ENCODE measurements around the gene RSBN1.
"Not testable (repeated sequence)": the region's sequence is repeated elsewhere in the genome, so short reads cannot be mapped to it uniquely, and the experiment has no call there.

The RSBN1 gene

GRCh38 chr1:113721010-113721409, 91.3 kb downstream of the RSBN1 start:
- TF ChIP-seq EZH2 (IDR thresholded peaks at IDR 0.05; ENCODE audit: borderline replicate concordance, low read length): no peak
- no peak for TF ChIP-seq CTCF (IDR thresholded peaks at IDR 0.05; ENCODE audit: low read length)
- Histone ChIP-seq H3K9me3 (ENCODE audit: low read length) (peaks cover 11% of the 10 kb centered on the region; the same call in 1 of the 2 replicates), H3K27me3 (ENCODE audit: insufficient read depth, low read length) (no peaks in the 10 kb centered on the region), H4K20me1 (ENCODE audit: insufficient read depth, low read length) (no peaks in the 10 kb centered on the region), H3K4me2 (ENCODE audit: low read length) (no peak overlapping the region), H2AFZ (ENCODE audit: low read length) (no peak overlapping the region), H3K9me2 (ENCODE audit: low read depth, low read length) (no peaks in the 10 kb centered on the region), H3K9ac (ENCODE audit: low read length) (no peak overlapping the region), H3K36me3 (ENCODE audit: insufficient read depth, low read length) (peaks cover 75% of the 10 kb centered on the region), H3F3A (ENCODE audit: insufficient read depth, low read length) (no peaks in the 10 kb centered on the region), H3K79me2 (ENCODE audit: insufficient read depth, low read length) (no peaks in the 10 kb centered on the region), H3K4me1 (ENCODE audit: insufficient read depth, low read length, severe bottlenecking) (no peaks in the 10 kb centered on the region), H3K27ac (ENCODE audit: low read depth, low read length, poor library complexity, severe bottlenecking) (no peak overlapping the region), H3K4me3 (ENCODE audit: low read depth, low read length, poor library complexity, severe bottlenecking) (no peak overlapping the region)

- H2AFZ ChIP-seq (ENCODE audit: low read length); H3K4me3 ChIP-seq (ENCODE audit: low read depth, low read length, poor library complexity, severe bottlenecking); H3K9me2 ChIP-seq (ENCODE audit: low read depth, low read length); H3K4me2 ChIP-seq (ENCODE audit: low read length); H3K79me2 ChIP-seq (ENCODE audit: insufficient read depth, low read length); H3K27me3 ChIP-seq (ENCODE audit: insufficient read depth, low read length); H3K4me1 ChIP-seq (ENCODE audit: insufficient read depth, low read length, severe bottlenecking); H3K27ac ChIP-seq (ENCODE audit: low read depth, low read length, poor library complexity, severe bottlenecking); H3F3A ChIP-seq (ENCODE audit: insufficient read depth, low read length); H4K20me1 ChIP-seq (ENCODE audit: insufficient read depth, low read length); H3K9ac ChIP-seq (ENCODE audit: low read length): not testable (repeated sequence)
- peaks cover 71% of the 10 kb centered on the region for H3K36me3 ChIP-seq (ENCODE audit: insufficient read depth, low read length)
- H3K9me3 ChIP-seq (ENCODE audit: low read length): peaks cover 11% of the 10 kb centered on the region; the same call in 1 of the 2 replicates
Observed at GRCh38 chr1:113718621-113719020, 93.7 kb downstream of the RSBN1 start.

GRCh38 chr1:113717506-113717905, 94.8 kb downstream of the RSBN1 start:
- not testable (repeated sequence) for H3K79me2 ChIP-seq (ENCODE audit: insufficient read depth, low read length); H3K27me3 ChIP-seq (ENCODE audit: insufficient read depth, low read length); H3K4me3 ChIP-seq (ENCODE audit: low read depth, low read length, poor library complexity, severe bottlenecking); H3K9me2 ChIP-seq (ENCODE audit: low read depth, low read length); H3K4me2 ChIP-seq (ENCODE audit: low read length); H3F3A ChIP-seq (ENCODE audit: insufficient read depth, low read length); H3K27ac ChIP-seq (ENCODE audit: low read depth, low read length, poor library complexity, severe bottlenecking); H2AFZ ChIP-seq (ENCODE audit: low read length); H3K9ac ChIP-seq (ENCODE audit: low read length); H4K20me1 ChIP-seq (ENCODE audit: insufficient read depth, low read length); H3K4me1 ChIP-seq (ENCODE audit: insufficient read depth, low read length, severe bottlenecking)
- Histone ChIP-seq H3K36me3 (ENCODE audit: insufficient read depth, low read length) (peaks cover 71% of the 10 kb centered on the region), H3K9me3 (ENCODE audit: low read length) (peaks cover 11% of the 10 kb centered on the region; the same call in 1 of the 2 replicates)

- TF ChIP-seq EZH2 (IDR thresholded peaks at IDR 0.05; ENCODE audit: borderline replicate concordance, low read length): no peak
- no peak for TF ChIP-seq CTCF (IDR thresholded peaks at IDR 0.05; ENCODE audit: low read length)
- H3K4me3 ChIP-seq (ENCODE audit: low read depth, low read length, poor library complexity, severe bottlenecking): no peak overlapping the region
- H3F3A ChIP-seq (ENCODE audit: insufficient read depth, low read length): no peaks in the 10 kb centered on the region
- H3K27ac ChIP-seq (ENCODE audit: low read depth, low read length, poor library complexity, severe bottlenecking): no peak overlapping the region
- H3K36me3 ChIP-seq (ENCODE audit: insufficient read depth, low read length): peaks cover 70% of the 10 kb centered on the region
- H2AFZ ChIP-seq (ENCODE audit: low read length): no peak overlapping the region
- no peak overlapping the region for H3K9ac ChIP-seq (ENCODE audit: low read length)
- H3K9me2 ChIP-seq (ENCODE audit: low read depth, low read length): no peaks in the 10 kb centered on the region
- H3K27me3 ChIP-seq (ENCODE audit: insufficient read depth, low read length): no peaks in the 10 kb centered on the region
- H3K79me2 ChIP-seq (ENCODE audit: insufficient read depth, low read length): no peaks in the 10 kb centered on the region
- H3K9me3 ChIP-seq (ENCODE audit: low read length): 0 out of 2 replicates have a peak, but pooled peaks cover 6% of the 10 kb centered on the region
- no peak overlapping the region for H3K4me2 ChIP-seq (ENCODE audit: low read length)
- H4K20me1 ChIP-seq (ENCODE audit: insufficient read depth, low read length): no peaks in the 10 kb centered on the region
- H3K4me1 ChIP-seq (ENCODE audit: insufficient read depth, low read length, severe bottlenecking): no peaks in the 10 kb centered on the region
Observed at GRCh38 chr1:113714606-113715269, 97.5 kb downstream of the RSBN1 start.
